Mucosa of descending colon (tissue), 3 donors: ENCODE results near the gene SNTB2. TPM values are rescaled to one million over a fixed set of nuclear protein-coding genes. Genes with fewer than 3 reads are reported as not detected.

ENCODE experiments used
- ATAC-seq: fragments of 200-7000 bp; cut with Tn5 transposase; one replicate; pipeline ENCODE4 v1.9.1; 2020; ENCODE audit warnings: mild to moderate bottlenecking, moderate library complexity
- DNase-seq, 3 donors: peaks; one replicate each; pipeline ENCODE4 v3.0.0-alpha.2; 2020
- H3K36me3 ChIP-seq: fragments of 200-600 bp; one replicate; pipeline ENCODE4 v1.8.0; 2021; ENCODE audit warnings: low read depth, mild to moderate bottlenecking
- H3K4me1 ChIP-seq: fragments of 200-600 bp; one replicate; pipeline ENCODE4 v1.8.0; 2021; ENCODE audit warnings: low read depth, mild to moderate bottlenecking
- H3K4me3 ChIP-seq: fragments of 200-600 bp; one replicate; pipeline ENCODE4 v1.8.0; 2021; ENCODE audit warnings: mild to moderate bottlenecking
- H3K9me3 ChIP-seq: fragments of 200-600 bp; one replicate; pipeline ENCODE4 v1.8.0; 2021; ENCODE audit warnings: mild to moderate bottlenecking
- intact Hi-C, 2 donors: fragments of 100-400 bp; cut with DNase I in 1 of 2; cut with micrococcal nuclease in 1 of 2; formaldehyde crosslinking; loops; one replicate each; pipeline versions ENCODE4 v1.11.0 to v1.11.1; 2022; cut with DNase I, micrococcal nuclease
- total RNA-seq, 3 donors: library from RNA; stranded (reverse); fragmentation: NEBNext Ultra II Directional in 2 of 3; extraction: Animal tissue kit (Norgen Biotek cat#: 25700) in 2 of 3; gene quantifications; one replicate each; pipeline versions ENCODE4 v1.2.1 to v1.2.4, GENCODE V29; 2021 to 2023
- TF ChIP-seq, protein P1 (sequence below): fragments of 200-600 bp; IDR thresholded peaks from one replicate; pipeline ENCODE4 v1.8.0; 2022; ENCODE audit warnings: antibody characterized with exemption, mild to moderate bottlenecking
- donor health status: DM: no; HTN: no; CAD: no; lungs with moderate emphysema.
- donor health status: DM: no; HTN: no; CAD: no.
- donor health status: DM: no; HTN: yes; CAD: no.

Gene SNTB2
- total RNA-seq, 3 donors from 2014 or later, result 28.7 to 50.9 (median 34.0) TPM

DNA sequence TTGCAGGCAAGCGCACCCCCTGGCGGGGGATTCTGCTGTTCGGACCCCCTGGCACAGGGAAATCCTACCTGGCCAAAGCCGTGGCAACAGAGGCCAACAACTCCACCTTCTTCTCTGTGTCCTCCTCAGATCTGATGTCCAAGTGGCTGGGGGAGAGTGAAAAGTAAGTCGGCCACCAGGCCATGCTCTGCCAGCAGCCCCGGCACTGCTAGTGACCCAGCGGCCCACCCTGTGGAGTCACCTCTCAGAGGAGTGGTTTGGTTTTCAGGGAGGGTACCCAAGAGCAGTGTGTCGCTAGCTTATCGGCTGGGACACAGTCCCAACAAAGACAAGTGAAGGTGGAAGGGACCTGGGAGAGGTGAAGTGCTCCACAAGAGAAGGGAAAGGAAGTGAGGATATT, 132.4 kb downstream of the SNTB2 start:
- intact Hi-C loops, result no loop called here
- H3K4me3 ChIP-seq, result no peak overlapping the region
- peaks cover 23% of the 10 kb centered on the region for H3K36me3 ChIP-seq
- ATAC-seq (no peak), DNase-seq (no peak)
- H3K4me1 ChIP-seq, result peaks cover 6% of the 10 kb centered on the region
- TF ChIP-seq, protein P1, sequence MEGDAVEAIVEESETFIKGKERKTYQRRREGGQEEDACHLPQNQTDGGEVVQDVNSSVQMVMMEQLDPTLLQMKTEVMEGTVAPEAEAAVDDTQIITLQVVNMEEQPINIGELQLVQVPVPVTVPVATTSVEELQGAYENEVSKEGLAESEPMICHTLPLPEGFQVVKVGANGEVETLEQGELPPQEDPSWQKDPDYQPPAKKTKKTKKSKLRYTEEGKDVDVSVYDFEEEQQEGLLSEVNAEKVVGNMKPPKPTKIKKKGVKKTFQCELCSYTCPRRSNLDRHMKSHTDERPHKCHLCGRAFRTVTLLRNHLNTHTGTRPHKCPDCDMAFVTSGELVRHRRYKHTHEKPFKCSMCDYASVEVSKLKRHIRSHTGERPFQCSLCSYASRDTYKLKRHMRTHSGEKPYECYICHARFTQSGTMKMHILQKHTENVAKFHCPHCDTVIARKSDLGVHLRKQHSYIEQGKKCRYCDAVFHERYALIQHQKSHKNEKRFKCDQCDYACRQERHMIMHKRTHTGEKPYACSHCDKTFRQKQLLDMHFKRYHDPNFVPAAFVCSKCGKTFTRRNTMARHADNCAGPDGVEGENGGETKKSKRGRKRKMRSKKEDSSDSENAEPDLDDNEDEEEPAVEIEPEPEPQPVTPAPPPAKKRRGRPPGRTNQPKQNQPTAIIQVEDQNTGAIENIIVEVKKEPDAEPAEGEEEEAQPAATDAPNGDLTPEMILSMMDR, result no peak
- H3K9me3 ChIP-seq, result no peaks in the 10 kb centered on the region

DNA sequence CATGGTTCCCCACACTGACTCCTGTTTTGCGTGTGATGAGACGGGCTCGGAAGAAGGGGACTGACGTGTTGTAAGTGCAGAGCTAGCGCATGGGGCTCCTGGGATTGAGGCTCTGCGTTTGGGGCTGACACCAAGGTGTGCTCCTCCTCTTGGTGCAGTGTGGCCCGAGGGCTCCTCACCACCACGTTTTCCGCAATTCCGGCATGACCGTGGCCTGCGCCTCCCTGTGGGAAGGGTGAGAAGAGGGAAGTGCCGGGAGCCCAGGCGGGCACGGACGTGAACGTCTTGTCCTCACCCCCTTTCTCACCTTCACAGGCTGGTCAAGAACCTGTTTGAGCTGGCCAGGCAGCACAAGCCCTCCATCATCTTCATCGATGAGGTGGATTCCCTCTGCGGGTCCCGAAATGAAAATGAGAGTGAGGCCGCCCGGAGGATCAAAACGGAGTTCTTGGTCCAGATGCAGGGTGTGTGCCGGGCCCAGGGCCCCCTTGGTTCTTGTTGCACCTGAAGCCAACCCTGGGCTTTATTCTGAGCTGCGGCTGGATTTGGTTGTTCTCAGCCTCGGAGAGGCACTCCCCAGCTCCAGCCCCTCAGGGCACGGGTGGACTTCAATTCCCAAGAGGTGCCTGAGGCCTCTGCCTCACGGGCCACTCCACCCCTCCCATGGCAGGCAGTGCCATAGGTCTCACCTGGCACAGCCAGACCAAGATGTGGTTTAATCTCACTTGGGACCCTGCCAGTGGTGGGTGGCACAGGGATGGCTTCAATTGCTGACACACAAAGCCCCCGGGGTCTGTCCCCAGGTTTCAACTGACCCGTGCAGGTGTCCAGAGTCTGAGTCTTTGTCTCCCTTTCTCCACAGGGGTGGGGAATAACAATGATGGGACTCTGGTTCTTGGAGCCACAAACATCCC, 133.1 kb downstream of the SNTB2 start:
- Histone ChIP-seq H3K36me3 (peaks cover 23% of the 10 kb centered on the region), H3K4me1 (peaks cover 11% of the 10 kb centered on the region), H3K4me3 (no peak overlapping the region), H3K9me3 (no peaks in the 10 kb centered on the region)
- TF ChIP-seq, protein P1, result no peak
- no peak for ATAC-seq
- DNase-seq, result no peak
- intact Hi-C loops, result no loop called here

DNA sequence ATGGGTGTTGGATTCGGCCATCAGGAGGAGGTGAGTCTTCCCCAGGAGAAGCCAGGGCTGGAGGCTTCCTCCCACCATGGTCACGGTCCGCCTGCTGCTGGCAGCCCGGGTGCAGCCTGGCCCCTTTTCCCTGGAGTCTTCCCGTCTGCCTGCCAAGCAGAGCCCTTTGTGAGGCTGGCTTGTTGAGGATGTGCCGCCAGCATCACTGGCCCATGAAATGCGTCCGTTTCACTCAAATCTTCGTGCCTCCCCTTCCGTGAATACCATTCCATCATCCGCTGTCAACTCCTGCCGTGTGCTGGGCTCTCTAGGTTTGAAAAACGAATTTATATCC, 133.7 kb downstream of the SNTB2 start:
- Histone ChIP-seq H3K9me3 (no peaks in the 10 kb centered on the region), H3K4me3 (no peak overlapping the region), H3K36me3 (peaks cover 23% of the 10 kb centered on the region), H3K4me1 (peaks cover 11% of the 10 kb centered on the region)
- intact Hi-C loops, result no loop called here
- TF ChIP-seq, protein P1, result no peak
- DNase-seq (no peak), ATAC-seq (no peak)

- H3K36me3 ChIP-seq, result peaks cover 23% of the 10 kb centered on the region
- peaks cover 15% of the 10 kb centered on the region for H3K4me1 ChIP-seq
- H3K4me3 ChIP-seq, result no peak overlapping the region
- TF ChIP-seq, protein P1, result no peak
- no peaks in the 10 kb centered on the region for H3K9me3 ChIP-seq
- DNase-seq (no peak), ATAC-seq (no peak)
- intact Hi-C loops, result no loop called here
Measured at GRCh38 chr16:69321080-69321479, 134.1 kb downstream of the SNTB2 start.

GRCh38 chr16:69322343-69322742, 135.4 kb downstream of the SNTB2 start:
- Histone ChIP-seq H3K4me1 (peaks cover 23% of the 10 kb centered on the region), H3K9me3 (no peaks in the 10 kb centered on the region), H3K4me3 (no peak overlapping the region), H3K36me3 (peaks cover 20% of the 10 kb centered on the region)
- ATAC-seq (no peak), DNase-seq (no peak)
- intact Hi-C loops, result no loop called here
- TF ChIP-seq, protein P1, result no peak
